ENCODE results near the gene C5orf63. TPM values are rescaled to one million over a fixed set of nuclear protein-coding genes. Genes with fewer than 3 reads are reported as not detected.

C5orf63 gene
- total and polyA plus RNA-seq, 2 donors (not counting 3 experiments of a cell fraction or from before 2014, with no cell fraction given), result 1.4 to 5.3 TPM

GRCh38 chr5:127097278-127097677 is 24.0 kb upstream of the C5orf63 start:
- DNase-seq (ENCODE audit: low read depth, low spot score) (no peak), FAIRE-seq (no peak)
- CTCF ChIA-PET, result no interaction called here
- Histone ChIP-seq H3K27me3 (ENCODE audit: control insufficient read depth in 2 of 2, insufficient read depth in 2 of 2, low read length in 2 of 2) (peaks cover 0 to 5% of the 10 kb centered on the region in 2 experiments), H3K36me3 (ENCODE audit: control insufficient read depth in 2 of 2, extremely low read depth in 1 of 2, insufficient read depth in 2 of 2, low read length in 2 of 2) (no peaks in the 10 kb centered on the region), H2AFZ (ENCODE audit: low read depth, low read length) (no peak overlapping the region), H3K4me2 (ENCODE audit: insufficient read depth, low read length) (no peak overlapping the region), H3K27ac (ENCODE audit: insufficient read depth, low read depth, low read length) (no peak overlapping the region), H3K79me2 (ENCODE audit: control insufficient read depth, insufficient read depth, low read length) (no peaks in the 10 kb centered on the region), H3K4me3 (replicated peaks in 1 of 3; ENCODE audit: insufficient read depth in 1 of 3, low read depth in 1 of 3, low read length in 3 of 3) (no peak overlapping the region), H3K9me1 (replicated peaks; ENCODE audit: control insufficient read depth, extremely low read depth, insufficient read depth, low read length) (no peaks in the 10 kb centered on the region), H4K20me1 (replicated peaks; ENCODE audit: control insufficient read depth, extremely low read depth, insufficient read depth, low read length) (no peaks in the 10 kb centered on the region), H3K9ac (replicated peaks; ENCODE audit: extremely low read depth, insufficient read depth, low read length) (no peak overlapping the region), H3K4me1 (ENCODE audit: control insufficient read depth, extremely low read depth, insufficient read depth, low read length) (no peaks in the 10 kb centered on the region), H3K9me3 (replicated peaks; ENCODE audit: control insufficient read depth, insufficient read depth, low read length) (no peaks in the 10 kb centered on the region)
- intact Hi-C loops (cut with micrococcal nuclease) (no loop called here), dilution Hi-C loops (cut with MboI; ENCODE audit: extremely low pct_ligation_motif_present, low sequenced_read_pairs) (no loop called here)
- TF ChIP-seq GATA2 (IDR thresholded peaks at IDR 0.05; ENCODE audit: insufficient read depth, insufficient read length, low read depth, low read length), result no peak
- TF ChIP-seq JUN (IDR thresholded peaks at IDR 0.05; ENCODE audit: borderline replicate concordance, insufficient read depth, insufficient read length, low read depth), result no peak
- no peak for TF ChIP-seq MAX (IDR thresholded peaks at IDR 0.05; ENCODE audit: insufficient read depth, insufficient read length)
- no peak for TF ChIP-seq POLR2A (IDR thresholded peaks at IDR 0.05; ENCODE audit: low read depth, low read length)
- TF ChIP-seq MYC (IDR thresholded peaks at IDR 0.05; ENCODE audit: low read depth, low read length), result no peak
- no peak for TF ChIP-seq CTCF (IDR thresholded peaks at IDR 0.05; ENCODE audit: extremely low read depth in 1 of 2, insufficient read depth in 1 of 2, low read depth in 1 of 2, low read length in 2 of 2)
- no TSS peak for BruUV-seq (replicated peaks)
- POLR2A ChIA-PET, result no interaction called here
